CD14-positive monocyte (primary cell): ENCODE data around the gene BIRC2. TPM values are rescaled to one million over a fixed set of nuclear protein-coding genes. Genes with fewer than 3 reads are reported as not detected.
A peak's percentile ranks its signal among the peaks of the same experiment; 100 is the strongest.

Source experiments
- DNase-seq, 3 donors: peaks; one replicate each; pipeline ENCODE4 v3.0.0-alpha.2; 2011 to 2022
- H2AFZ ChIP-seq: 2 replicates; pipeline ENCODE4 v1.6.0; 2012; ENCODE audit warnings: mild to moderate bottlenecking, low read depth, low read length, inconsistent platforms; ENCODE audit not compliant: insufficient read depth, poor library complexity, severe bottlenecking
- H3K27ac ChIP-seq, 2 donors: 1 replicate in 1 of 2; 2 replicates in 1 of 2; pipeline ENCODE4 v1.5.1; 2012 to 2013; ENCODE audit warnings: low read length in 2 of 2, control low read depth in 1 of 2, inconsistent platforms in 1 of 2, low read depth in 1 of 2, mild to moderate bottlenecking in 1 of 2
- H3K27me3 ChIP-seq, 2 donors: one replicate each; pipeline versions ENCODE4 v1.6.0 to v1.6.1; 2011 to 2013; ENCODE audit warnings: low read length in 2 of 2; ENCODE audit not compliant: control insufficient read depth in 2 of 2, insufficient read depth in 2 of 2
- H3K36me3 ChIP-seq, 2 donors: replicated peaks in 1 of 2; 1 replicate in 1 of 2; 2 replicates in 1 of 2; pipeline versions ENCODE4 v1.5.1 to v1.6.1; 2012 to 2013; ENCODE audit warnings: low read length in 2 of 2, control low read depth in 1 of 2, inconsistent platforms in 1 of 2, mild to moderate bottlenecking in 1 of 2; ENCODE audit not compliant: insufficient read depth in 2 of 2, control insufficient read depth in 1 of 2
- H3K4me1 ChIP-seq, 2 donors: 1 replicate in 1 of 2; 2 replicates in 1 of 2; pipeline versions ENCODE4 v1.5.1 to v1.6.1; 2012 to 2013; ENCODE audit warnings: low read length in 2 of 2, control low read depth in 1 of 2, inconsistent platforms in 1 of 2, mild to moderate bottlenecking in 1 of 2, moderate library complexity in 1 of 2; ENCODE audit not compliant: insufficient read depth in 2 of 2, control insufficient read depth in 1 of 2
- H3K4me2 ChIP-seq: replicated peaks from 2 replicates; pipeline ENCODE3; 2012; ENCODE audit warnings: low read length, moderate library complexity, mild to moderate bottlenecking; ENCODE audit not compliant: poor library complexity, severe bottlenecking; ENCODE audit errors: extremely low read depth
- H3K4me3 ChIP-seq, 3 experiments: fragments of 200-600 bp in 1 of 3; sonication (generic) in 1 of 3; replicated peaks in 1 of 3; 1 replicate in 2 of 3; 2 replicates in 1 of 3; pipeline ENCODE4 v1.5.1; 2011 to 2013; ENCODE audit warnings: low read length in 3 of 3, mild to moderate bottlenecking in 3 of 3, control low read depth in 2 of 3, low read depth in 2 of 3, inconsistent platforms in 1 of 3, moderate library complexity in 1 of 3
- H3K79me2 ChIP-seq: 2 replicates; pipeline ENCODE4 v1.6.0; 2012; ENCODE audit warnings: mild to moderate bottlenecking, control low read depth, inconsistent platforms, low read length, moderate library complexity; ENCODE audit not compliant: insufficient read depth
- H3K9ac ChIP-seq: 2 replicates; pipeline ENCODE4 v1.6.0; 2017; ENCODE audit warnings: low read length, mild to moderate bottlenecking; ENCODE audit not compliant: insufficient read depth, poor library complexity, severe bottlenecking
- H3K9me3 ChIP-seq, 2 donors: replicated peaks in 1 of 2; 1 replicate in 1 of 2; 2 replicates in 1 of 2; pipeline versions ENCODE4 v1.5.1 to v1.6.1; 2012 to 2013; ENCODE audit warnings: low read length in 2 of 2, control low read depth in 1 of 2; ENCODE audit not compliant: control insufficient read depth in 1 of 2, insufficient read depth in 1 of 2
- H4K20me1 ChIP-seq: 2 replicates; pipeline ENCODE4 v1.6.0; 2012; ENCODE audit warnings: mild to moderate bottlenecking, low read length, control low read depth, moderate library complexity; ENCODE audit not compliant: insufficient read depth
- H3K27ac Mint-ChIP-seq, 7 donors: one replicate each; pipeline ENCODE4 v1.8.0; 2020; ENCODE audit warnings: mild to moderate bottlenecking in 7 of 7, mixed read lengths in 7 of 7, moderate library complexity in 6 of 7, inconsistent platforms in 2 of 7
- H3K27me3 Mint-ChIP-seq, 3 donors: one replicate each; pipeline ENCODE4 v1.8.0; 2021 to 2022; ENCODE audit warnings: low read depth in 3 of 3, mild to moderate bottlenecking in 3 of 3, mixed read lengths in 3 of 3, moderate library complexity in 3 of 3, inconsistent platforms in 1 of 3
- H3K36me3 Mint-ChIP-seq, 2 donors: one replicate each; pipeline ENCODE4 v1.8.0; 2020; ENCODE audit warnings: mixed read lengths in 2 of 2, inconsistent platforms in 1 of 2, mild to moderate bottlenecking in 1 of 2
- H3K4me1 Mint-ChIP-seq: one replicate; pipeline ENCODE4 v1.8.0; 2020; ENCODE audit warnings: mild to moderate bottlenecking, mixed read lengths
- H3K4me3 Mint-ChIP-seq, 2 donors: one replicate each; pipeline ENCODE4 v1.8.0; 2020; ENCODE audit warnings: mild to moderate bottlenecking in 2 of 2, mixed read lengths in 2 of 2, moderate library complexity in 1 of 2
- H3K9me3 Mint-ChIP-seq, 7 donors: one replicate each; pipeline ENCODE4 v1.8.0; 2020 to 2022; ENCODE audit warnings: mixed read lengths in 7 of 7, mild to moderate bottlenecking in 6 of 7, moderate library complexity in 6 of 7, inconsistent platforms in 2 of 7
- WGBS: methylation state at CpG from one replicate; pipeline ENCODE4 v1.1.5; 2013; ENCODE audit warnings: missing lambda C conversion rate; ENCODE audit not compliant: insufficient coverage; 5-methylcytosine and 5-hydroxymethylcytosine counted together
- intact Hi-C, 2 donors: fragments of 100-400 bp; cut with micrococcal nuclease; formaldehyde crosslinking; loops; one replicate each; pipeline versions ENCODE4 v1.15.0 to v1.15.1; 2023
- polyA plus RNA-seq, 3 donors: library from polyadenylated mRNA; depleted of rRNA in 1 of 3; unstranded in 2 of 3; stranded (reverse) in 1 of 3; fragments of 300-500 nt in 2 of 3; fragments of >200 nt in 1 of 3; fragmentation: Illumina TruSeq in 2 of 3; gene quantifications; 1 replicate in 2 of 3; 2 replicates in 1 of 3; pipeline ENCODE4 v1.2.3, GENCODE V29; 2012 to 2021
- TF ChIP-seq, protein P1 (sequence below): fragments of 200-600 bp; IDR thresholded peaks from one replicate; pipeline ENCODE4 v1.8.0; 2022; ENCODE audit warnings: antibody characterized with exemption, mild to moderate bottlenecking

Gene BIRC2
- polyA plus RNA-seq, 3 donors, result 25.3 to 54.7 (median 50.2) TPM

DNA sequence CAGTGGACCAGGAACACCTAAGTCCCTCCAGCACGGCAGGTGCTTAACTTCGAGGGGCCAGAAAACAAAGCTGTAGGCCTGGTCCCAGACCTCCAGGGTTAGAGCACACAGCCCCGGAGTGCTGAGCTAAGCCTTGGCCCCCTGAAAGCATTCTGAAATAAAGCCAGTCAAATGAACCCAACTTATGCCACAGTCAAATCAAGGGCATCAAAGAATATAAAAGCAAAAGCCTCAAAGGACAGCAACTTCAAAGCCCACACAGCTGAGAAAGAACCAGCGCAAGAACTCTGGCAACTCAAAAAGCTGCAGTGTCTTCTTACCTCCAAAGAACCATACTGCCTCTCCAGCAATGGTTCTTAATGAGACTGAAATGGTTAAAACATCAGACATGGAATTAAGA lies 66.5 kb downstream of the BIRC2 start:
- Mint-ChIP-seq H3K27ac (no peak overlapping the region), H3K4me3 (no peak overlapping the region), H3K36me3 (peaks cover 17 to 41% of the 10 kb centered on the region in 2 donors), H3K9me3 (peaks cover 0 to 6% (median 0%) of the 10 kb centered on the region in 7 donors), H3K4me1 (peaks cover 21% of the 10 kb centered on the region), H3K27me3 (peaks cover 0 to 1% (median 0%) of the 10 kb centered on the region in 3 donors)
- H4K20me1 ChIP-seq, result peaks cover 99% of the 10 kb centered on the region
- WGBS, result 95% methylated on average over 4 of the region's 4 CpGs
- no peak overlapping the region for H3K27ac ChIP-seq
- no peak overlapping the region for H3K9ac ChIP-seq
- no peak overlapping the region for H2AFZ ChIP-seq
- no peak for DNase-seq
- intact Hi-C loops, result no loop called here
- no peak overlapping the region for H3K4me3 ChIP-seq
- H3K4me1 ChIP-seq, result no peaks in the 10 kb centered on the region
- TF ChIP-seq, protein P1, sequence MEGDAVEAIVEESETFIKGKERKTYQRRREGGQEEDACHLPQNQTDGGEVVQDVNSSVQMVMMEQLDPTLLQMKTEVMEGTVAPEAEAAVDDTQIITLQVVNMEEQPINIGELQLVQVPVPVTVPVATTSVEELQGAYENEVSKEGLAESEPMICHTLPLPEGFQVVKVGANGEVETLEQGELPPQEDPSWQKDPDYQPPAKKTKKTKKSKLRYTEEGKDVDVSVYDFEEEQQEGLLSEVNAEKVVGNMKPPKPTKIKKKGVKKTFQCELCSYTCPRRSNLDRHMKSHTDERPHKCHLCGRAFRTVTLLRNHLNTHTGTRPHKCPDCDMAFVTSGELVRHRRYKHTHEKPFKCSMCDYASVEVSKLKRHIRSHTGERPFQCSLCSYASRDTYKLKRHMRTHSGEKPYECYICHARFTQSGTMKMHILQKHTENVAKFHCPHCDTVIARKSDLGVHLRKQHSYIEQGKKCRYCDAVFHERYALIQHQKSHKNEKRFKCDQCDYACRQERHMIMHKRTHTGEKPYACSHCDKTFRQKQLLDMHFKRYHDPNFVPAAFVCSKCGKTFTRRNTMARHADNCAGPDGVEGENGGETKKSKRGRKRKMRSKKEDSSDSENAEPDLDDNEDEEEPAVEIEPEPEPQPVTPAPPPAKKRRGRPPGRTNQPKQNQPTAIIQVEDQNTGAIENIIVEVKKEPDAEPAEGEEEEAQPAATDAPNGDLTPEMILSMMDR, result no peak
- peaks cover 5 to 18% of the 10 kb centered on the region in 2 donors for H3K36me3 ChIP-seq
- H3K79me2 ChIP-seq, result peaks cover 96% of the 10 kb centered on the region
- no peaks in the 10 kb centered on the region for H3K27me3 ChIP-seq
- H3K9me3 ChIP-seq, result no peaks in the 10 kb centered on the region
- no peak overlapping the region for H3K4me2 ChIP-seq

DNA sequence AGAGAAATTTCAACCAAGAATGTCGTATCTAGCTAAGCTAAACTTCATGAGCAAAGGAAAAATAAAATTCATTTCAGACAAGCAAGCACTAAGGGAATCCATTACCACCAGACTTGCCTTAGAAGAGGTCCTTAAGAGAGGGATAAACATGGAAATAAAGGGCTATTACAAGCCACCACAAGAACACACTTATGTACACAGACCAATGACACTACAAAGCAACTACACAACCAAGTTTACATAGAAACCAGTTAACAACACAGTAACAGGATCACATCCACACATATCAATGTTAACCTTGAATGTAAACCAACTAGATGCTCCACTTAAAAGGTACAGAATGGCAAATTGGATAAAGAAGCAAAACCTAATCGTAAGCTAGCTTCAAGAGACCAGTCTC lies 67.5 kb downstream of the BIRC2 start:
- H4K20me1 ChIP-seq, result peaks cover 100% of the 10 kb centered on the region
- no peaks in the 10 kb centered on the region for H3K9me3 ChIP-seq
- no peak overlapping the region for H3K4me3 Mint-ChIP-seq
- H3K9me3 Mint-ChIP-seq, result peaks cover 0 to 6% (median 0%) of the 10 kb centered on the region in 7 donors
- no peak overlapping the region for H3K9ac ChIP-seq
- peaks cover 96% of the 10 kb centered on the region for H3K79me2 ChIP-seq
- peaks cover 18 to 45% of the 10 kb centered on the region in 2 donors for H3K36me3 Mint-ChIP-seq
- H3K27me3 ChIP-seq, result no peaks in the 10 kb centered on the region
- peaks cover 0 to 1% (median 0%) of the 10 kb centered on the region in 3 donors for H3K27me3 Mint-ChIP-seq
- H3K4me1 Mint-ChIP-seq, result peaks cover 21% of the 10 kb centered on the region
- H3K27ac Mint-ChIP-seq, result peak overlapping the region in 1 of 7 donors; percentile 43
- no peak overlapping the region for H3K4me2 ChIP-seq
- WGBS, result no CpG with 5 or more reads among the region's 2 CpGs
- intact Hi-C loops, result no loop called here
- H3K4me3 ChIP-seq, result no peak overlapping the region
- H3K27ac ChIP-seq, result no peak overlapping the region
- no peaks in the 10 kb centered on the region for H3K4me1 ChIP-seq
- peaks cover 3 to 18% of the 10 kb centered on the region in 2 donors for H3K36me3 ChIP-seq
- TF ChIP-seq, protein P1, result no peak
- H2AFZ ChIP-seq, result no peak overlapping the region
- DNase-seq, result no peak
